PC-3 (cell line): ENCODE results near the gene NBPF12.
"Not testable (repeated sequence)": the region's sequence is repeated elsewhere in the genome, so short reads cannot be mapped to it uniquely, and the experiment has no call there.

Experiments used
- EZH2 ChIP-seq: fragments of 300-600 bp; sonication (generic); IDR thresholded peaks from one replicate; pipeline ENCODE4 v1.6.1; 2017; ENCODE audit warnings: antibody characterized with exemption, mild to moderate bottlenecking, low read length; ENCODE audit not compliant: unreplicated experiment
- EZH2phosphoT487 ChIP-seq: fragments of 300-600 bp; sonication (generic); IDR thresholded peaks from 2 replicates; pipeline ENCODE4 v1.6.1; 2018; ENCODE audit warnings: mild to moderate bottlenecking, antibody characterized with exemption, low read length, borderline replicate concordance
- TF ChIP-seq, protein P1 (sequence below): fragments of 300-600 bp; sonication (generic); conservative IDR thresholded peaks from 2 replicates; pipeline ENCODE4 v1.5.1; 2017; ENCODE audit warnings: antibody characterized with exemption, low read depth, mild to moderate bottlenecking, low read length

DNA sequence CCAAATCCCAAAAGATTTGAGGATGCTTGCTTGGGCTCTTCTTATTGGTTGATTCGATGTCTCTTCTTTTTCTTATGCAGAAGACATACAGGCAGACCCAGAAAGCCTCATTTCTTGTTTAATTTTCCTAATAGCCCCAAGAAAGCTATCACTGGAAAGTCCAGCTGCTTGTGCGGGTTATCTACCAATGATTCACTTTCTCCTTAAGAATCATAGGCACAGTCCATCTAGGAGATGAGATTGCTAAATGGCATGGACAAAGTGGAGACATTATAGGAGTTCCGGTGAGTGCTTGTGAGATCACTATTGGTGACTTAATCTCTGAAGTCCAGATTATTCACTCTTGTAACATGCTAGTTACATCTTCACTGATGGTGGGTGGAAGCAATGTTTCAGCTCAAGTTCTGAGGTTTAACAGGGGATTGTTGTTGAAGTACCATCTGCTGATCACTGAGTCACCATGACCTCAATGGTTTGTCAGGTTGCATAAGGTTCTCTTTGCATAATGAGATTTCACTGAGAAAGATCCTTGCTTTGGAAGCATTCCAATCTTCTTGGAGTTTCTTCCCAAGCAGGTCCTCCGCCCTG, 92.0 kb downstream of the NBPF12 start:
- TF ChIP-seq EZH2, EZH2phosphoT487: not testable (repeated sequence)
- TF ChIP-seq, protein P1, sequence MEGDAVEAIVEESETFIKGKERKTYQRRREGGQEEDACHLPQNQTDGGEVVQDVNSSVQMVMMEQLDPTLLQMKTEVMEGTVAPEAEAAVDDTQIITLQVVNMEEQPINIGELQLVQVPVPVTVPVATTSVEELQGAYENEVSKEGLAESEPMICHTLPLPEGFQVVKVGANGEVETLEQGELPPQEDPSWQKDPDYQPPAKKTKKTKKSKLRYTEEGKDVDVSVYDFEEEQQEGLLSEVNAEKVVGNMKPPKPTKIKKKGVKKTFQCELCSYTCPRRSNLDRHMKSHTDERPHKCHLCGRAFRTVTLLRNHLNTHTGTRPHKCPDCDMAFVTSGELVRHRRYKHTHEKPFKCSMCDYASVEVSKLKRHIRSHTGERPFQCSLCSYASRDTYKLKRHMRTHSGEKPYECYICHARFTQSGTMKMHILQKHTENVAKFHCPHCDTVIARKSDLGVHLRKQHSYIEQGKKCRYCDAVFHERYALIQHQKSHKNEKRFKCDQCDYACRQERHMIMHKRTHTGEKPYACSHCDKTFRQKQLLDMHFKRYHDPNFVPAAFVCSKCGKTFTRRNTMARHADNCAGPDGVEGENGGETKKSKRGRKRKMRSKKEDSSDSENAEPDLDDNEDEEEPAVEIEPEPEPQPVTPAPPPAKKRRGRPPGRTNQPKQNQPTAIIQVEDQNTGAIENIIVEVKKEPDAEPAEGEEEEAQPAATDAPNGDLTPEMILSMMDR: not testable (repeated sequence)
